ENCODE results near the gene FRMD4B.

FRMD4B gene

GRCh38 chr3:69389520-69390248 is 3.8 kb upstream of the FRMD4B start:
- no peak overlapping the region for H3K27ac ChIP-seq (ENCODE audit: low read length)
- H3K4me1 ChIP-seq (ENCODE audit: insufficient read depth, low read length) = peaks cover 28% of the 10 kb centered on the region
- H3K9me3 ChIP-seq (ENCODE audit: insufficient read depth, low read length, severe bottlenecking) = no peaks in the 10 kb centered on the region
- ATAC-seq (ENCODE audit: insufficient read depth, low read depth) = no peak
- H3K79me2 ChIP-seq (ENCODE audit: insufficient read depth, low read length) = peaks cover 16% of the 10 kb centered on the region
- H3K4me2 ChIP-seq (ENCODE audit: insufficient read depth, low read length) = no peak overlapping the region
- no peaks in the 10 kb centered on the region for H4K20me1 ChIP-seq (ENCODE audit: insufficient read depth, low read length)
- DNase-seq = no peak
- TF ChIP-seq CTCF (IDR thresholded peaks at IDR 0.05; ENCODE audit: borderline replicate concordance, extremely low read depth, low read length, poor library complexity, severe bottlenecking) (no peak), EZH2 (IDR thresholded peaks at IDR 0.05; ENCODE audit: borderline replicate concordance, low read depth, low read length, severe bottlenecking) (no peak)
- H2AFZ ChIP-seq (ENCODE audit: low read depth, low read length) = peak overlapping the region; percentile 57
- H3K4me3 ChIP-seq (ENCODE audit: low read depth in 1 of 2, low read length in 2 of 2) = no peak overlapping the region
- H3K27me3 ChIP-seq (ENCODE audit: insufficient read depth, low read length, poor library complexity) = no peaks in the 10 kb centered on the region
- H3K9ac ChIP-seq (ENCODE audit: low read depth, low read length) = no peak overlapping the region
- H3K36me3 ChIP-seq (ENCODE audit: insufficient read depth, low read length) = no peaks in the 10 kb centered on the region; the same call in 1 of the 2 replicates

- H3K79me2 ChIP-seq (ENCODE audit: insufficient read depth, low read length) = peaks cover 30% of the 10 kb centered on the region
- TF ChIP-seq CTCF (IDR thresholded peaks at IDR 0.05; ENCODE audit: borderline replicate concordance, extremely low read depth, low read length, poor library complexity, severe bottlenecking) = no peak
- TF ChIP-seq EZH2 (IDR thresholded peaks at IDR 0.05; ENCODE audit: borderline replicate concordance, low read depth, low read length, severe bottlenecking) = no peak
- H3K9me3 ChIP-seq (ENCODE audit: insufficient read depth, low read length, severe bottlenecking) = no peaks in the 10 kb centered on the region
- H3K27ac ChIP-seq (ENCODE audit: low read length) = no peak overlapping the region
- H3K27me3 ChIP-seq (ENCODE audit: insufficient read depth, low read length, poor library complexity) = no peaks in the 10 kb centered on the region
- peaks cover 42% of the 10 kb centered on the region for H3K4me1 ChIP-seq (ENCODE audit: insufficient read depth, low read length)
- H3K9ac ChIP-seq (ENCODE audit: low read depth, low read length) = no peak overlapping the region
- H2AFZ ChIP-seq (ENCODE audit: low read depth, low read length) = no peak overlapping the region
- H3K36me3 ChIP-seq (ENCODE audit: insufficient read depth, low read length) = no peaks in the 10 kb centered on the region; the same call in 1 of the 2 replicates
- no peak for ATAC-seq (ENCODE audit: insufficient read depth, low read depth)
- H3K4me3 ChIP-seq (ENCODE audit: low read depth in 1 of 2, low read length in 2 of 2) = no peak overlapping the region
- no peak for DNase-seq
- no peak overlapping the region for H3K4me2 ChIP-seq (ENCODE audit: insufficient read depth, low read length)
- H4K20me1 ChIP-seq (ENCODE audit: insufficient read depth, low read length) = no peaks in the 10 kb centered on the region
Measured at GRCh38 chr3:69388241-69388640, 2.4 kb upstream of the FRMD4B start.

GRCh38 chr3:69386556-69387385 is 883 bp upstream of the FRMD4B start:
- peaks cover 52% of the 10 kb centered on the region for H3K4me1 ChIP-seq (ENCODE audit: insufficient read depth, low read length)
- peak overlapping the region; percentile 95 for H3K27ac ChIP-seq (ENCODE audit: low read length)
- no peaks in the 10 kb centered on the region; the same call in 1 of the 2 replicates for H3K36me3 ChIP-seq (ENCODE audit: insufficient read depth, low read length)
- no peaks in the 10 kb centered on the region for H3K9me3 ChIP-seq (ENCODE audit: insufficient read depth, low read length, severe bottlenecking)
- peaks cover 43% of the 10 kb centered on the region for H3K79me2 ChIP-seq (ENCODE audit: insufficient read depth, low read length)
- H3K9ac ChIP-seq (ENCODE audit: low read depth, low read length) = peak overlapping the region; percentile 97
- H3K4me3 ChIP-seq (ENCODE audit: low read depth in 1 of 2, low read length in 2 of 2) = peak overlapping the region; percentile 78 to 92; a peak in 3 of 4 replicates
- H4K20me1 ChIP-seq (ENCODE audit: insufficient read depth, low read length) = no peaks in the 10 kb centered on the region
- DNase-seq (peak; percentile 76), ATAC-seq (ENCODE audit: insufficient read depth, low read depth) (peak; percentile 77)
- H2AFZ ChIP-seq (ENCODE audit: low read depth, low read length) = peak overlapping the region; percentile 94
- TF ChIP-seq CTCF (IDR thresholded peaks at IDR 0.05; ENCODE audit: borderline replicate concordance, extremely low read depth, low read length, poor library complexity, severe bottlenecking) (peak; percentile 59), EZH2 (IDR thresholded peaks at IDR 0.05; ENCODE audit: borderline replicate concordance, low read depth, low read length, severe bottlenecking) (no peak)
- H3K4me2 ChIP-seq (ENCODE audit: insufficient read depth, low read length) = peak overlapping the region; percentile 91
- H3K27me3 ChIP-seq (ENCODE audit: insufficient read depth, low read length, poor library complexity) = no peaks in the 10 kb centered on the region

Measured in DND-41 (cell line).